ENCODE results near the gene GJB6. TPM values are rescaled to one million over a fixed set of nuclear protein-coding genes. Genes with fewer than 3 reads are reported as not detected.

Gene GJB6
- total RNA-seq, 2 experiments from 2014 or later, result 4.7 to 6.1 TPM

DNA sequence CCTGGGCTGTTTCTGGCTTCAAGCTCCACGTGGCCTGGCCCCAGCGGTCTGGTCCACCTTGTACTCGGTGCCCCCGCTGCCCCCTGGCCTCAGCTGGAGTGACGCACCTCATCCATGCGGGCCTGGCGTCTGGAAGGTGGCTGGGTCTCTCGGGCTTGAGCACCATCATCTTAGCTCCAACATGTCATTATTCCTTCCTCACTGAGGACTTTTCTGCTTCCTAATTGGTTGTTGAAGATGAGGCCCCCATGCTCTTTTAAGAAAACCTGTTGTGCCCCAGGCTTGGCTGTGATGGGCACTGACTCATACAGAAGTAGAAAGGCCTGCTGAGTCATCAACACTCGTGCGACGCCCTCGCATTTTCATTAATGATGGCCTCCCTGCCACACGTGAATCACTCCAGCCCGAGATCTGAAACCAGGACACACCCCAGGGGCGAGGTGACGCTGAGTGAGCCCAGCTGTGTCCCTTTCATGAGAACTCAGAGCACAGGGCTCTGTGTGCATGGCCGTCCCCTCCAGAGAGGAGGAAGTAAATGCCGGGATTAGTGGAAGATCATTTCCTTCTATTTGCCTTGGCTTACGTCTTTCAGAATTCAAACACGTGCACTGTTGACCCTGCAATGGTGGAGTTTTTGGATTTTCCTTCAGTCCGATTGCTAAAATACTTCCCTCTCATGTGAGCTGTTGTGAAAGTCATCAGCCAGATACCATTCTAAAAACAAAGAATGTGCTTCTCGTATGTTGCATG lies 57.3 kb downstream of the GJB6 start:
- Mint-ChIP-seq H3K4me3 (no peak overlapping the region), H3K27me3 (peaks cover 71% of the 10 kb centered on the region), H3K27ac (no peak overlapping the region), H3K36me3 (ENCODE audit: low read depth) (no peaks in the 10 kb centered on the region), H3K4me1 (peaks cover 6% of the 10 kb centered on the region), H3K9me3 (no peaks in the 10 kb centered on the region)
- peak; percentile 16 for DNase-seq
- CTCF ChIA-PET, result interaction anchor here (0.5 to 0.7 kb wide), 3 partner anchors 22 to 460 kb away, joined by 3 read pairs; no protein-coding TSS in a partner anchor
- POLR2A ChIA-PET, result no interaction called here

DNA sequence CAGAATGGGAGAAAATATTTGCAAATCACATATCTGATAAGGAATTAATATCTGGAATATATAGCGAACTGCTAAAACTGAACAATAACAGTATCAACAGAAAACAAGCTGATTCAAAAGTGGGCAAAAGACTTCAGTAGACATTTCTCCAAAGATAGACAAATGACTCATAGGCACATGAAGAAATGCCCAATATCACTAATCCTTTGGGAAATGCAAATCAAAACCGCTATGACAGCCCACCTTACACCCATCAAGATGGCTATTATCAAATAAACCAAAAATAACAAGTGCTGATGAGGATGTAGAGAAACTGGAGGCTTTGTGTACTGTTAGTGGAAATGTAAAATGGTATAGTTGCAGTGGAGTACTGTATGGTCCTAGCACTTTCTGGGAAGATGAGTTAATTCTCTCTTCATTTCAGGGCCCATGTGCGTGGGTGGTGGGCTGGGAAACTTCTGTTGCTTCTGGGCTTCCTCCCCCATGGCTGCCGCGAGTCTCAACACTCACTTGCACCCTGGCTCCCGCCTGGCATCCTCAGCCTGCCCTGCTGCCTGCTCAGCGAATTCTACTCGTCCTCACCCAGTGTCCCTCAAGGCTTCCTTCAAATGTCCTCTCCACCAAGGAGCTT lies 58.9 kb downstream of the GJB6 start:
- no peak for DNase-seq
- ChIA-PET CTCF (no interaction called here), POLR2A (interaction anchor here (0.6 kb wide), 1 partner anchor 21 kb away, joined by 3 read pairs; no protein-coding TSS in a partner anchor)
- Mint-ChIP-seq H3K27ac (no peak overlapping the region), H3K36me3 (ENCODE audit: low read depth) (no peaks in the 10 kb centered on the region), H3K4me1 (peaks cover 13% of the 10 kb centered on the region), H3K4me3 (no peak overlapping the region), H3K9me3 (no peaks in the 10 kb centered on the region), H3K27me3 (peaks cover 59% of the 10 kb centered on the region)

Other genes starting within 250 kb of the GJB6 start
- gene GJA3, start 71.3 kb downstream of the GJB6 start, total RNA-seq, result under 1 TPM; 0.05 to 0.10 TPM
- gene GJB2, start 39.4 kb downstream of the GJB6 start, total RNA-seq, result 1 to 10 TPM; 5.4 to 5.6 TPM